GM12878 (cell line): ENCODE measurements around the gene CLCN2. TPM values are rescaled to one million over a fixed set of nuclear protein-coding genes. Genes with fewer than 3 reads are reported as not detected.
A peak's percentile ranks its signal among the peaks of the same experiment; 100 is the strongest.

Experiments
- ATAC-seq: fragments of 200-7000 bp; cut with Tn5 transposase; 3 replicates; pipeline ENCODE4 v1.9.1; 2020; ENCODE audit warnings: mild to moderate bottlenecking, moderate library complexity
- BruUV-seq: library from RNA; stranded (reverse); fragments of 400-500 nt; replicated peaks from 2 replicates; lab custom pipeline; 2021; lab: Mats Ljungman, UMichigan
- CTCF ChIA-PET: fragments of 300-600 bp; sonication (Branson Sonifier 250); formaldehyde crosslinking; extraction: SDS; loops from one replicate; lab custom pipeline; 2021; ENCODE audit warnings: inconsistent platforms; lab: Yijun Ruan, JAX
- POLR2A ChIA-PET: fragments of 350-600 bp; formaldehyde crosslinking; extraction: SDS; loops from one replicate; lab custom pipeline; 2021; ENCODE audit warnings: inconsistent platforms; lab: Charles Lee
- RAD21 ChIA-PET: fragments of 300-600 bp; sonication (Branson Sonifier 250); formaldehyde crosslinking; loops from one replicate; lab custom pipeline; 2023; ENCODE audit warnings: antibody characterized with exemption; ENCODE audit not compliant: unreplicated experiment; lab: Charles Lee
- SMC1A ChIA-PET: fragments of 300-600 bp; sonication (Branson Sonifier 250); formaldehyde crosslinking; loops from one replicate; lab custom pipeline; 2023; ENCODE audit not compliant: unreplicated experiment, uncharacterized antibody; lab: Charles Lee
- DNase-seq: peaks from one replicate; pipeline ENCODE4 v3.0.0-alpha.2; 2011; ENCODE audit warnings: low read depth, low spot score
- FAIRE-seq: peaks from 3 replicates; lab custom pipeline; 2011; peaks lifted over from hg19 to GRCh38; lab: Jason Lieb, UNC
- H2AFZ ChIP-seq: 2 replicates; pipeline ENCODE4 v1.6.0; 2011; ENCODE audit warnings: low read depth, low read length, control low read depth; ENCODE audit not compliant: control insufficient read depth
- H3K27ac ChIP-seq: 2 replicates; pipeline ENCODE4 v1.5.1; 2011; ENCODE audit warnings: control low read depth; ENCODE audit not compliant: control insufficient read depth, insufficient read depth
- H3K27me3 ChIP-seq, 2 experiments: replicated peaks in 1 of 2; 2 replicates each; pipeline versions ENCODE4 v1.6.0 to v1.6.1; 2011; ENCODE audit warnings: low read length in 1 of 2; ENCODE audit not compliant: control insufficient read depth in 2 of 2, insufficient read depth in 2 of 2
- H3K36me3 ChIP-seq, 2 experiments: 2 replicates each; pipeline ENCODE4 v1.5.1; 2011; ENCODE audit warnings: low read length in 1 of 2; ENCODE audit not compliant: control insufficient read depth in 2 of 2, insufficient read depth in 2 of 2
- H3K4me1 ChIP-seq: 2 replicates; pipeline ENCODE4 v1.6.1; 2011; ENCODE audit warnings: mild to moderate bottlenecking, low read length, moderate library complexity, mixed read lengths; ENCODE audit not compliant: control insufficient read depth, insufficient read depth
- H3K4me2 ChIP-seq: 2 replicates; pipeline ENCODE4 v1.6.0; 2011; ENCODE audit warnings: control low read depth; ENCODE audit not compliant: control insufficient read depth, insufficient read depth
- H3K4me3 ChIP-seq: fragments of 200-600 bp; sonication (generic); 2 replicates; pipeline ENCODE4 v1.5.1; 2016
- H3K79me2 ChIP-seq: 2 replicates; pipeline ENCODE4 v1.6.0; 2011; ENCODE audit warnings: low read length; ENCODE audit not compliant: control insufficient read depth, insufficient read depth
- H3K9ac ChIP-seq: 2 replicates; pipeline ENCODE4 v1.8.0; 2011; ENCODE audit warnings: low read length, control low read depth, mixed read lengths; ENCODE audit not compliant: control insufficient read depth, insufficient read depth
- H3K9me3 ChIP-seq: replicated peaks from 3 replicates; pipeline ENCODE4 v1.5.1; 2011; ENCODE audit warnings: mild to moderate bottlenecking, low read length; ENCODE audit not compliant: control insufficient read depth, insufficient read depth
- H4K20me1 ChIP-seq: 2 replicates; pipeline ENCODE4 v1.6.0; 2011; ENCODE audit not compliant: control insufficient read depth, insufficient read depth
- ESRRA ChIP-seq: IDR thresholded peaks from 2 replicates; pipeline ENCODE4 v1.6.1; 2012; ENCODE audit warnings: mild to moderate bottlenecking, low read length, improper control_type of control experiment
- IRF4 ChIP-seq: IDR thresholded peaks from 2 replicates; pipeline ENCODE4 v1.6.1; 2011; ENCODE audit warnings: low read depth, low read length
- POLR2A ChIP-seq: IDR thresholded peaks from 2 replicates; pipeline ENCODE4 v1.6.1; 2011; ENCODE audit warnings: low read depth, mild to moderate bottlenecking, low read length
- SIN3A ChIP-seq: IDR thresholded peaks from 2 replicates; pipeline ENCODE4 v1.6.1; 2012; ENCODE audit warnings: low read depth, low read length, improper control_type of control experiment
- SPI1 ChIP-seq: IDR thresholded peaks from 2 replicates; pipeline ENCODE4 v1.6.1; 2011; ENCODE audit warnings: low read depth, mild to moderate bottlenecking, low read length, moderate library complexity, borderline replicate concordance; ENCODE audit not compliant: insufficient read depth
- TCF7 ChIP-seq: IDR thresholded peaks from 2 replicates; pipeline ENCODE4 v1.6.1; 2014; ENCODE audit warnings: antibody characterized with exemption, borderline replicate concordance
- YBX1 ChIP-seq: fragments of 450-650 bp; IDR thresholded peaks from 2 replicates; pipeline ENCODE4 v1.6.1; 2016; ENCODE audit warnings: antibody characterized with exemption
- WGBS: methylation state at CpG from one replicate; pipeline ENCODE4 v1.1.6; 2016; ENCODE audit warnings: low lambda C conversion rate; ENCODE audit not compliant: insufficient replicate concordance, insufficient coverage; ENCODE audit errors: missing lambda C conversion rate; 5-methylcytosine and 5-hydroxymethylcytosine counted together
- in situ Hi-C: fragments of 300-500 bp; cut with MboI; formaldehyde crosslinking; loops from 9 replicates; pipeline ENCODE4 v1.14.3; 2018; ENCODE audit warnings: mixed read lengths
- intact Hi-C: fragments of 100-400 bp; cut with micrococcal nuclease; formaldehyde crosslinking; loops from one replicate; pipeline ENCODE4 v1.14.2; 2022; ENCODE audit not compliant: unreplicated experiment
- polyA plus RNA-seq, 11 experiments: library from polyadenylated mRNA; depleted of rRNA in 4 of 11; unstranded in 6 of 11; stranded (reverse) in 5 of 11; fragments of >200 nt; fragmentation: Nextera tagmentation in 4 of 11; fragmentation: Illumina TruSeq in 1 of 11; extraction: Ambion mirVana in 4 of 11; extraction: Trizol in 1 of 11; gene quantifications; 1 replicate in 1 of 11; 2 replicates in 10 of 11; pipeline versions ENCODE4 v1.2.1 to v1.2.3, GENCODE V29; 2011 to 2016; ENCODE audit warnings: inconsistent platforms in 2 of 11, missing spikeins in 2 of 11, low read depth in 1 of 11
- small RNA-seq: library from RNA; depleted of rRNA; stranded (forward); fragments of <200 nt; gene quantifications from one replicate; pipeline ENCODE3, GENCODE V24; 2014
- total RNA-seq, 4 experiments: library from RNA; depleted of rRNA in 3 of 4; stranded (reverse); fragments of >200 nt in 3 of 4; fragmentation: Illumina TruSeq in 1 of 4; extraction: Trizol in 1 of 4; gene quantifications; 2 replicates each; pipeline versions ENCODE4 v1.2.1 to v1.2.3, GENCODE V29; 2013 to 2021
- TF ChIP-seq, protein P1 (sequence below): IDR thresholded peaks from 2 replicates; pipeline ENCODE4 v1.6.1; 2011; ENCODE audit warnings: borderline replicate concordance, low read depth, mild to moderate bottlenecking, moderate library complexity, mixed read lengths, low read length; ENCODE audit not compliant: insufficient read depth; ENCODE audit errors: extremely low read length

CLCN2 gene
- total and polyA plus RNA-seq, 10 of the 15 experiments (the other 5 are each of a cell fraction or from before 2014, with no cell fraction given), result 0.13 to 2.6 (median 0.85) TPM; not detected in 1

DNA sequence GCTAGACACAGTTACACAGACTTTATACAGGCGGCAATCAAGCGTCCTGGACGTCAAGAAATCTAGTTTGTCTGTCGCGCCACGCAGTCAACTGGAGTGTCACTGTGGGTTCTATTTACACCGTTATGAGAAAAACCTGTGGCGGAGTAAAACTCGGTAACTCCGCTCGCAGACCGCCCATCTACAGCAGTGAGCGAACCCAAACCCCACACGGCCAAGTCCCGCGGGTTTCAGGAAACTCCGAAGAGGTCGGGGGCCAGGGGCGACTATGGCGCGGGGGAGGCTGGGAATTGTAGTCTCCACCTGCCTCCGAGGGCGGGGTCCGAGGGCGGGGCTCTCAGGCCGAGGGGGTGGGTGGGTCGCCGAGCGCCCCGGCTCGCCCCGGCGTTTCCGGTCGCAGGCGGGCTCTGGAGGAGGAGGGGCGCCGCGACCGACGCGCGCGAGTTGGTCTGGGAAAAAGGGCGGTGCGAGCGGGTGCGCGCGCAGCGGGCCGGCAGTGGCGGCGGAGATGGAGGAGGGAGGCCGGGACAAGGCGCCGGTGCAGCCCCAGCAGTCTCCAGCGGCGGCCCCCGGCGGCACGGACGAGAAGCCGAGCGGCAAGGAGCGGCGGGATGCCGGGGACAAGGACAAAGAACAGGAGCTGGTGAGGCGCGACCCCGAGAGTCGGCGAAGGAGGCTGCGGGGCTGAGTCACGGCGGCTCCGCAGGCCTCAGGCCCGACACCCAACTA, 62.5 kb downstream of the CLCN2 start, which contains the start of gene PSMD2 (continued):
- TF ChIP-seq, protein P1, sequence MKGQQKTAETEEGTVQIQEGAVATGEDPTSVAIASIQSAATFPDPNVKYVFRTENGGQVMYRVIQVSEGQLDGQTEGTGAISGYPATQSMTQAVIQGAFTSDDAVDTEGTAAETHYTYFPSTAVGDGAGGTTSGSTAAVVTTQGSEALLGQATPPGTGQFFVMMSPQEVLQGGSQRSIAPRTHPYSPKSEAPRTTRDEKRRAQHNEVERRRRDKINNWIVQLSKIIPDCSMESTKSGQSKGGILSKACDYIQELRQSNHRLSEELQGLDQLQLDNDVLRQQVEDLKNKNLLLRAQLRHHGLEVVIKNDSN, result no peak
- TF ChIP-seq IRF4 (no peak), TCF7 (no peak), SPI1 (no peak), SIN3A (peak; percentile 51; the same call in 1 of the 2 replicates)
- TF ChIP-seq, all 136 proteins: peak for 37

DNA sequence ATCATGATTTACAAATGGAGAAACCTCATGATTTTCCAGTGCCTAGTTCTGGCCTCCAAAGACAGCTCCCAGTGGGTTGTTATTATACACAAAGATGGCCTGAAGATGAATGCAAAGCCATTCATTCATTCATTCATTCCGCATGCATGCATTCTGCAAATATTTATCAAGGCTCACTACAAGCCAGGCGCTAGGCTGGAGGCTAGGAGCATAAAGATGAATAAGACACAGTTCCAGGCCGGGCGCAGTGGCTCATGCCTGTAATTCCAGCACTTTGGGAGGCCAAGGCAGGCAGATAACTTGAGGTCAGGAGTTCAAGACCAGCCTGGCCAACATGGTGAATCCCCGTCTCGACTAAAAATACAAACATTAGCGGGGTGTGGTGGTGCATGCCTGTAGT, 64.8 kb downstream of the CLCN2 start:
- no peak overlapping the region for H3K4me3 ChIP-seq
- SMC1A ChIA-PET, result no interaction called here
- H3K9ac ChIP-seq, result no peak overlapping the region
- FAIRE-seq, result no peak
- intact Hi-C loops, result loop anchor here (5.0 kb wide), 1 partner anchor 44 kb away; no protein-coding TSS in a partner anchor
- no TSS peak for BruUV-seq
- H3K27ac ChIP-seq, result no peak overlapping the region
- no peak for ATAC-seq
- no peaks in the 10 kb centered on the region for H3K9me3 ChIP-seq
- no peak overlapping the region for H2AFZ ChIP-seq
- no peak for TF ChIP-seq ESRRA
- TF ChIP-seq POLR2A, result no peak
- TF ChIP-seq YBX1, result no peak
- H3K79me2 ChIP-seq, result peaks cover 18% of the 10 kb centered on the region
- DNase-seq, result no peak
- in situ Hi-C loops, result no loop called here
- RAD21 ChIA-PET, result no interaction called here
- no peak overlapping the region for H3K4me2 ChIP-seq
- POLR2A ChIA-PET, result no interaction called here
- CTCF ChIA-PET, result no interaction called here
- H3K27me3 ChIP-seq, result no peaks in the 10 kb centered on the region
- peaks cover 0 to 4% of the 10 kb centered on the region in 2 experiments; a peak in 2 of 4 replicates for H3K36me3 ChIP-seq
- no peaks in the 10 kb centered on the region for H4K20me1 ChIP-seq
- 52% methylated on average over 7 of the region's 7 CpGs for WGBS
- peaks cover 3% of the 10 kb centered on the region for H3K4me1 ChIP-seq

Small RNA genes lying within 50 kb of the gene (small RNA-seq; reads per million reads assigned to genes)
- gene SNORD66, result 990 reads per million, percentile 100 among the genes with 10 or more reads in this experiment

Other genes with a start within 250 kb of the CLCN2 start
Only the 7 nearest of the 16 such genes appear.
- not detected in 2 replicates for gene ECE2, start 85.6 kb downstream of the CLCN2 start, total RNA-seq (2014; rRNA removed)
- gene ECE2, start 85.6 kb downstream of the CLCN2 start, total RNA-seq (2014; rRNA removed; fragmentation: Illumina TruSeq; extraction: Trizol), result not detected in 2 replicates
- gene ECE2, start 85.6 kb downstream of the CLCN2 start, total RNA-seq (2021), result not detected in 2 replicates
- not detected in 2 replicates for gene ECE2, start 85.6 kb downstream of the CLCN2 start, polyA plus RNA-seq (2011; rRNA removed)
- gene ECE2, start 85.6 kb downstream of the CLCN2 start, polyA plus RNA-seq (2014; fragmentation: Illumina TruSeq; extraction: Trizol), result not detected in 2 replicates
- gene ECE2, start 85.6 kb downstream of the CLCN2 start, polyA plus RNA-seq (2014; fragmentation: Nextera tagmentation; extraction: Ambion mirVana), result not detected
- not detected in 2 replicates for gene ECE2, start 85.6 kb downstream of the CLCN2 start, polyA plus RNA-seq (2014; rRNA removed)
- not detected for gene ECE2, start 85.6 kb downstream of the CLCN2 start, polyA plus RNA-seq (2016; fragmentation: Nextera tagmentation; extraction: Ambion mirVana)
- 247 and 268 TPM in 2 replicates for gene PSMD2, start 62.4 kb downstream of the CLCN2 start, total RNA-seq (2014; rRNA removed)
- gene PSMD2, start 62.4 kb downstream of the CLCN2 start, total RNA-seq (2014; rRNA removed; fragmentation: Illumina TruSeq; extraction: Trizol), result 167 and 176 TPM in 2 replicates
- gene PSMD2, start 62.4 kb downstream of the CLCN2 start, total RNA-seq (2021), result 225 and 235 TPM in 2 replicates
- 94.2 and 168 TPM in 2 replicates for gene PSMD2, start 62.4 kb downstream of the CLCN2 start, polyA plus RNA-seq (2011; rRNA removed)
- gene PSMD2, start 62.4 kb downstream of the CLCN2 start, polyA plus RNA-seq (2014; fragmentation: Illumina TruSeq; extraction: Trizol), result 144 and 205 TPM in 2 replicates
- 100 to 1,000 TPM; 103 to 111 TPM for gene PSMD2, start 62.4 kb downstream of the CLCN2 start, polyA plus RNA-seq (2014; fragmentation: Nextera tagmentation; extraction: Ambion mirVana)
- gene PSMD2, start 62.4 kb downstream of the CLCN2 start, polyA plus RNA-seq (2014; rRNA removed), result 188 and 189 TPM in 2 replicates
- gene PSMD2, start 62.4 kb downstream of the CLCN2 start, polyA plus RNA-seq (2016; fragmentation: Nextera tagmentation; extraction: Ambion mirVana), result 100 to 1,000 TPM; 471 to 515 TPM
- 228 and 252 TPM in 2 replicates for gene EIF4G1, start 47.0 kb downstream of the CLCN2 start, total RNA-seq (2014; rRNA removed)
- gene EIF4G1, start 47.0 kb downstream of the CLCN2 start, total RNA-seq (2014; rRNA removed; fragmentation: Illumina TruSeq; extraction: Trizol), result 122 and 128 TPM in 2 replicates
- gene EIF4G1, start 47.0 kb downstream of the CLCN2 start, total RNA-seq (2021), result 454 and 462 TPM in 2 replicates
- gene EIF4G1, start 47.0 kb downstream of the CLCN2 start, polyA plus RNA-seq (2011; rRNA removed), result 62.1 and 222 TPM in 2 replicates
- 153 and 254 TPM in 2 replicates for gene EIF4G1, start 47.0 kb downstream of the CLCN2 start, polyA plus RNA-seq (2014; fragmentation: Illumina TruSeq; extraction: Trizol)
- 10 to 100 TPM in 1 of 2 experiments, 1 to 10 TPM in 1; 5.7 to 12.9 TPM for gene EIF4G1, start 47.0 kb downstream of the CLCN2 start, polyA plus RNA-seq (2014; fragmentation: Nextera tagmentation; extraction: Ambion mirVana)
- 210 and 265 TPM in 2 replicates for gene EIF4G1, start 47.0 kb downstream of the CLCN2 start, polyA plus RNA-seq (2014; rRNA removed)
- gene EIF4G1, start 47.0 kb downstream of the CLCN2 start, polyA plus RNA-seq (2016; fragmentation: Nextera tagmentation; extraction: Ambion mirVana), result 100 to 1,000 TPM; 281 to 283 TPM
- 4.0 and 4.5 TPM in 2 replicates for gene FAM131A, start 24.0 kb downstream of the CLCN2 start, total RNA-seq (2014; rRNA removed)
- gene FAM131A, start 24.0 kb downstream of the CLCN2 start, total RNA-seq (2014; rRNA removed; fragmentation: Illumina TruSeq; extraction: Trizol), result 1.4 and 1.9 TPM in 2 replicates
- 3.0 and 5.0 TPM in 2 replicates for gene FAM131A, start 24.0 kb downstream of the CLCN2 start, total RNA-seq (2021)
- gene FAM131A, start 24.0 kb downstream of the CLCN2 start, polyA plus RNA-seq (2011; rRNA removed), result 0.17 and 0.42 TPM in 2 replicates
- 0.74 and 1.4 TPM in 2 replicates for gene FAM131A, start 24.0 kb downstream of the CLCN2 start, polyA plus RNA-seq (2014; fragmentation: Illumina TruSeq; extraction: Trizol)
- gene FAM131A, start 24.0 kb downstream of the CLCN2 start, polyA plus RNA-seq (2014; fragmentation: Nextera tagmentation; extraction: Ambion mirVana), result under 1 TPM; 0.31 to 0.47 TPM
- 4.5 and 5.1 TPM in 2 replicates for gene FAM131A, start 24.0 kb downstream of the CLCN2 start, polyA plus RNA-seq (2014; rRNA removed)
- gene FAM131A, start 24.0 kb downstream of the CLCN2 start, polyA plus RNA-seq (2016; fragmentation: Nextera tagmentation; extraction: Ambion mirVana), result 1 to 10 TPM; 1.0 to 1.7 TPM
- 101 and 110 TPM in 2 replicates for gene POLR2H, start 105 bp upstream of the CLCN2 start, total RNA-seq (2014; rRNA removed)
- 105 and 110 TPM in 2 replicates for gene POLR2H, start 105 bp upstream of the CLCN2 start, total RNA-seq (2014; rRNA removed; fragmentation: Illumina TruSeq; extraction: Trizol)
- gene POLR2H, start 105 bp upstream of the CLCN2 start, total RNA-seq (2021), result 74.2 and 81.1 TPM in 2 replicates
- 295 and 342 TPM in 2 replicates for gene POLR2H, start 105 bp upstream of the CLCN2 start, polyA plus RNA-seq (2011; rRNA removed)
- gene POLR2H, start 105 bp upstream of the CLCN2 start, polyA plus RNA-seq (2014; fragmentation: Illumina TruSeq; extraction: Trizol), result 112 and 141 TPM in 2 replicates
- 100 to 1,000 TPM; 356 to 357 TPM for gene POLR2H, start 105 bp upstream of the CLCN2 start, polyA plus RNA-seq (2014; fragmentation: Nextera tagmentation; extraction: Ambion mirVana)
- gene POLR2H, start 105 bp upstream of the CLCN2 start, polyA plus RNA-seq (2014; rRNA removed), result 134 and 136 TPM in 2 replicates
- gene POLR2H, start 105 bp upstream of the CLCN2 start, polyA plus RNA-seq (2016; fragmentation: Nextera tagmentation; extraction: Ambion mirVana), result 100 to 1,000 TPM; 146 TPM
- not detected in 2 replicates for gene THPO, start 16.6 kb upstream of the CLCN2 start, total RNA-seq (2014; rRNA removed)
- not detected in 2 replicates for gene THPO, start 16.6 kb upstream of the CLCN2 start, total RNA-seq (2014; rRNA removed; fragmentation: Illumina TruSeq; extraction: Trizol)
- gene THPO, start 16.6 kb upstream of the CLCN2 start, total RNA-seq (2021), result not detected in 2 replicates
- gene THPO, start 16.6 kb upstream of the CLCN2 start, polyA plus RNA-seq (2011; rRNA removed), result not detected in 2 replicates
- gene THPO, start 16.6 kb upstream of the CLCN2 start, polyA plus RNA-seq (2014; fragmentation: Illumina TruSeq; extraction: Trizol), result not detected in 2 replicates
- not detected for gene THPO, start 16.6 kb upstream of the CLCN2 start, polyA plus RNA-seq (2014; fragmentation: Nextera tagmentation; extraction: Ambion mirVana)
- gene THPO, start 16.6 kb upstream of the CLCN2 start, polyA plus RNA-seq (2014; rRNA removed), result not detected in 2 replicates
- gene THPO, start 16.6 kb upstream of the CLCN2 start, polyA plus RNA-seq (2016; fragmentation: Nextera tagmentation; extraction: Ambion mirVana), result not detected
- not detected in 2 replicates for gene CHRD, start 18.4 kb upstream of the CLCN2 start, total RNA-seq (2014; rRNA removed)
- gene CHRD, start 18.4 kb upstream of the CLCN2 start, total RNA-seq (2014; rRNA removed; fragmentation: Illumina TruSeq; extraction: Trizol), result not detected in 2 replicates
- gene CHRD, start 18.4 kb upstream of the CLCN2 start, total RNA-seq (2021), result 0.32 TPM in 1 of 2 replicates, not detected in the other
- not detected in 2 replicates for gene CHRD, start 18.4 kb upstream of the CLCN2 start, polyA plus RNA-seq (2011; rRNA removed)
- gene CHRD, start 18.4 kb upstream of the CLCN2 start, polyA plus RNA-seq (2014; fragmentation: Illumina TruSeq; extraction: Trizol), result not detected in 2 replicates
- gene CHRD, start 18.4 kb upstream of the CLCN2 start, polyA plus RNA-seq (2014; fragmentation: Nextera tagmentation; extraction: Ambion mirVana), result not detected
- gene CHRD, start 18.4 kb upstream of the CLCN2 start, polyA plus RNA-seq (2014; rRNA removed), result not detected in 2 replicates
- not detected for gene CHRD, start 18.4 kb upstream of the CLCN2 start, polyA plus RNA-seq (2016; fragmentation: Nextera tagmentation; extraction: Ambion mirVana)